ENCODE data around the gene LAX1.

Gene LAX1, protein sequence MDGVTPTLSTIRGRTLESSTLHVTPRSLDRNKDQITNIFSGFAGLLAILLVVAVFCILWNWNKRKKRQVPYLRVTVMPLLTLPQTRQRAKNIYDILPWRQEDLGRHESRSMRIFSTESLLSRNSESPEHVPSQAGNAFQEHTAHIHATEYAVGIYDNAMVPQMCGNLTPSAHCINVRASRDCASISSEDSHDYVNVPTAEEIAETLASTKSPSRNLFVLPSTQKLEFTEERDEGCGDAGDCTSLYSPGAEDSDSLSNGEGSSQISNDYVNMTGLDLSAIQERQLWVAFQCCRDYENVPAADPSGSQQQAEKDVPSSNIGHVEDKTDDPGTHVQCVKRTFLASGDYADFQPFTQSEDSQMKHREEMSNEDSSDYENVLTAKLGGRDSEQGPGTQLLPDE

DNA sequence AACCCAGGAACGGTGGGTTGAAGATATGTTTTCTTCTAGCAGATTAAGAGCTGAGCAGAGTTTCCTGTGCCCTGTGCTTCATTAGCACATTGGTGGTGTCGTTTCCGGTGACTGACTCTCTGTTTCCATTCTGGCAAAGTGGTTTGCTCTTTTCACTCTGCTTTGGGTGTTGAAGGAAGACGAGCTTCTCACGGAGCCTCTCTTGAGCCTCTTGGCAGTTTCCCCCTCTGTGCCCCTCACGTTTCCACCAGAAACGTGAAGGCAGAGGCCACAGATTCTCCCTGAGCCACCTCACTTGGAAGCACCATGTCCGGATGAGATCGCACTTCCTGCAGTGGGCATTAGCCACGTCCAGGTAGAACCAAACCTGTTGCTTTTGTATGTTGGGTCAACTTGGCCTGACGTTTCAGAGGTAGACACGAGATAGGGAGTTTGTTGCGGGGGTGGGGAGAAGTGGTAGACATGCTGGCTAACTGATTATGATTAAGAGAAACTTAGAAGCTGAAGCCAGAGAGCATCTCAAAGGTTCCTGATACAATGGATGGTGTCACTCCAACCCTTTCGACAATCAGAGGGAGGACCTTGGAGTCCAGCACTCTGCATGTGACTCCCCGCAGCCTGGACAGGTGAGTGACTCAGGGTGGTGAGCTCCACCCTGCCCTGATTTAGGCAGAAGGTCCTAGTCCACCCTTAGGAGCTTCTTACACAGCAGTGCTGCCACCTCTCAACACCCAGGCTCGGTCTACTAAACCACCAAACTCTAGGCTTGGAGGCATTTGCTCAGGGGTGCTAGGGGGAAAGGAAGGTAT, at the start of gene LAX1:
TSS of gene LAX1 (plus strand) at position 155 of the 809 bp plus-strand sequence. CDS start at position 538, 383 bp downstream.
- no peak for DNase-seq (ENCODE audit: extremely low read depth, low read depth)
- TF ChIP-seq, protein P1, sequence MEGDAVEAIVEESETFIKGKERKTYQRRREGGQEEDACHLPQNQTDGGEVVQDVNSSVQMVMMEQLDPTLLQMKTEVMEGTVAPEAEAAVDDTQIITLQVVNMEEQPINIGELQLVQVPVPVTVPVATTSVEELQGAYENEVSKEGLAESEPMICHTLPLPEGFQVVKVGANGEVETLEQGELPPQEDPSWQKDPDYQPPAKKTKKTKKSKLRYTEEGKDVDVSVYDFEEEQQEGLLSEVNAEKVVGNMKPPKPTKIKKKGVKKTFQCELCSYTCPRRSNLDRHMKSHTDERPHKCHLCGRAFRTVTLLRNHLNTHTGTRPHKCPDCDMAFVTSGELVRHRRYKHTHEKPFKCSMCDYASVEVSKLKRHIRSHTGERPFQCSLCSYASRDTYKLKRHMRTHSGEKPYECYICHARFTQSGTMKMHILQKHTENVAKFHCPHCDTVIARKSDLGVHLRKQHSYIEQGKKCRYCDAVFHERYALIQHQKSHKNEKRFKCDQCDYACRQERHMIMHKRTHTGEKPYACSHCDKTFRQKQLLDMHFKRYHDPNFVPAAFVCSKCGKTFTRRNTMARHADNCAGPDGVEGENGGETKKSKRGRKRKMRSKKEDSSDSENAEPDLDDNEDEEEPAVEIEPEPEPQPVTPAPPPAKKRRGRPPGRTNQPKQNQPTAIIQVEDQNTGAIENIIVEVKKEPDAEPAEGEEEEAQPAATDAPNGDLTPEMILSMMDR (IDR thresholded peaks at IDR 0.05; ENCODE audit: low read depth, low read length) = no peak

DNA sequence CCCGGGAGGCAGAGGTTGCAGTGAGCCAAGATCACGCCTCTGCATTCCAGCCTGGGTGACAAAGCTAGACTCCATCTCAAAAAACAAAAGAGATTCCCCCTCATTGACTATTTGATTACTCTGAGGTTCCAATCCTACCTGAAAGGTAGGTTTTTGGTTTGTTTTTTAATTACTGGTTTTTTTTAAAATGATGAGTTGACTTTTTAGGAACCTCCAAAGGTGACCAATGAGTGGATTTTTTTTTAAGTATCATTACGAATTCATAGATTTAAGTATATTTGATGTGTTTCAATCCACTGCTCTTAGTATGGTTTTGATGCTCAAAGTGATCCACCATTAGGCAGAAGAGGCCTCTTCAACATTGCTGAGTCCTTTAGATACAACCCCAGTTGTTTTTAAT, 47.9 kb upstream of the LAX1 start:
- DNase-seq (ENCODE audit: extremely low read depth, low read depth) = no peak
- TF ChIP-seq, protein P1 (IDR thresholded peaks at IDR 0.05; ENCODE audit: low read depth, low read length) = no peak

DNA sequence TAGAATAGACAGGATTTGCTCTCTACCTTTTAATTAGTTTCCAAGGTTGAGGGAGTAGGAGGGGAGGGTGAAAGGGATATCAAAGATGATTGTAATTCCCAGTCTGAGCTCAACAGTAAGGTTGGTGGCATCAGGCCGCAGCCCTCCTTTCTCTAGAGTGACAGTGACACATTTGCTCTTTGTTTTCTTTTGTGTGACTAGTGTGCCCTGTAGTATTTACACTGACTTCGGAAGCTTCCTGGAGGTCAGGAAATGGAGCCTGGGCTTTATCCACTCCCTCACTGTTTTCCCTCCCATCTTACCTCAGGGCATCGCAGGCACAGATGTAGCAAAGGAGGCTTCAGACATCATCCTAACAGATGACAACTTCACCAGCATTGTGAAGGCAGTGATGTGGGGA, 44.7 kb upstream of the LAX1 start:
- TF ChIP-seq, protein P1 (IDR thresholded peaks at IDR 0.05; ENCODE audit: low read depth, low read length) = no peak
- DNase-seq (ENCODE audit: extremely low read depth, low read depth) = no peak

DNA sequence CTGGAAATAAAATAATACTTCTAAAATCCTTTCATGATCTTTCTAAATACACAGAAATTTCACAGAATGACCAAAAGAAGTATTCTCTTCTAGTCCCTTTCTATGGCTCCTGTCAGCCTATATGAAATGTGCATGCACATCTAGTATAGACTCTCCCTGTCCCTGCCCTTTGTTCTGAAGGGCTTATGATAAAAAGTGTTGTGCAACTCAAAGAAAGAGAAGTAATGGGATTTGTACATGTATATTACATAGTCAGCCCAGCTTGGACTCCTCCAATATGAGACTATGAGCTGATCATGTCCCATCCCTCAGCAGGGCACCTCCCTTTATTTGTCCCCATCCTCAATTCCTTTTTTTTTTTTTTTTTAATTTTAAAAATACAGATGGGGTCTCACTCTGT, 42.1 kb upstream of the LAX1 start:
- TF ChIP-seq, protein P1 (IDR thresholded peaks at IDR 0.05; ENCODE audit: low read depth, low read length) = no peak
- no peak for DNase-seq (ENCODE audit: extremely low read depth, low read depth)

DNA sequence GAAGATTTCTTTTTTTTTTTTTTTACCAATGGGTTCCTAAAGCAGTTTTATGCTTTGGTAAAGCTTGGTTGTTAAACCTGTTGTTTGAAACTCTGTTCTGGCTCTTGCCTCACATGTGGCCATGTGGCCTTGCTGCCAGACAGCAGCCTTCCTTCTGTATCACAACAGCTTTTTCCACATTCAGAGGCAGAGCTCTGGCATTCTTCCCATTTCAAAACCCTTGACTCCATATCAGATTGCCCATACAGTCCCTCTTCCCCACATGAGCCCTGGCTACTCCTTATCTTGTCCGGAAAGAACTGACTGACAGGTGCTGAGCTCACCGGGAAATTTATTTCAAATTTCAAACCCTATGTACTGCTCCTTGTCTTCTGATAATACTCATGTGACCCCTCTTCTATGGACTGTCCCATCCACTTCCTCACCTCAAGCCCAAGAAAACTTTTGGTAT, 38.5 kb upstream of the LAX1 start:
- DNase-seq (ENCODE audit: extremely low read depth, low read depth) = no peak
- TF ChIP-seq, protein P1 (IDR thresholded peaks at IDR 0.05; ENCODE audit: low read depth, low read length) = no peak

DNA sequence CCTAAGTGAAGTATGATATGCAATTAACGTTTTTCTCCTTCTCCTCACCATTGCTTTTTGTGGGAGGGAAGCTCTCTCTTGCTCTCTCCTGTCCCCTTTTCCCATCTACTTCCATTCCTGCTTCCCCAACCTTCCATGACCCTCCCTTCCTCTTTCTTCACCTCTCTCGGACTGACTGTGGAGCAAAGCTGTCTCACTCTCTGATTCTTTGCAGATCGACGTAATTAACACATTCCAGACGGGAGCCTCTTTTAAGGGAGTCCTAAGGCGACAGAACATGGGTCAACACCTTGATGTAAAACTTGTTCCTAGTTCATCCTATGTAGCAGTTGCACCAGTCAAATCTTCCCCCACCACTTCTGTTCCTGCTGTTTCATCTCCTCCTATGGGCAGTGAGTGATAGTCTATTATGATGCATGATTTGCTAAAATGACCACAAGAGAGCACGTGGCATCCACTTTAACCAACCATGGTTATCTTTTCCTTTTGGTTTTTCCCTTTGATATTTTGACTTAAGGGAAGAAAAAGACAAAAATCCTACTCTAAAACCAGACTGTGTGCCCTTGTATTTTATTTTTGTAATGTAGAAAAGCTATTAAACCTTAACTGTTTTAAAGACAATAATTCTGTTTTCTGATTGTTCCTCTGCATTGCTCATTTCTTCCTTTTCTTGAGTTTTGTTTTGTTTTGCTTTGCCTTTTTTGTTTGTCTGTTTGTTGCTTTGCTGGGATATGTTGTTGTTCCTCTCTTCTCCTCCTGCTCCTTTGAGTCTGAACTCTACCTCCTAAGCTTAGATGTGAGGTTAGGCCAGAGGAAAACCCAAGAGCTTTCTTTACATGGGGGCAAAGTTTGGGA, 31.7 kb upstream of the LAX1 start:
- TF ChIP-seq, protein P1 (IDR thresholded peaks at IDR 0.05; ENCODE audit: low read depth, low read length) = no peak
- DNase-seq (ENCODE audit: extremely low read depth, low read depth) = no peak
